IMR-90 (cell line): ENCODE data around the gene PTGES3L.

Source experiments
- CEBPB ChIP-seq: IDR thresholded peaks from 2 replicates; pipeline ENCODE4 v1.6.1; 2012; ENCODE audit warnings: low read depth, low read length, improper control_type of control experiment
- CTCF ChIP-seq: conservative IDR thresholded peaks from 2 replicates; pipeline ENCODE4 v1.5.1; 2012; ENCODE audit warnings: mild to moderate bottlenecking, low read depth, low read length, improper control_type of control experiment
- MAZ ChIP-seq: IDR thresholded peaks from 2 replicates; pipeline ENCODE4 v1.6.1; 2012; ENCODE audit warnings: low read depth, mild to moderate bottlenecking, low read length, improper control_type of control experiment, moderate library complexity, borderline replicate concordance
- NFE2L2 ChIP-seq: fragments of 150-350 bp; IDR thresholded peaks from 2 replicates; pipeline ENCODE4 v1.6.1; 2016; ENCODE audit warnings: low read depth, mild to moderate bottlenecking, low read length
- POLR2A ChIP-seq: IDR thresholded peaks from 2 replicates; pipeline ENCODE4 v1.6.1; 2012; ENCODE audit warnings: mild to moderate bottlenecking, low read depth, low read length
- RCOR1 ChIP-seq: IDR thresholded peaks from 2 replicates; pipeline ENCODE4 v1.6.1; 2012; ENCODE audit warnings: mild to moderate bottlenecking, low read length, improper control_type of control experiment; ENCODE audit not compliant: insufficient replicate concordance
- RFX5 ChIP-seq: IDR thresholded peaks from 2 replicates; pipeline ENCODE4 v1.8.0; 2012; ENCODE audit warnings: low read depth, mild to moderate bottlenecking, low read length, moderate library complexity

- TF ChIP-seq NFE2L2, result no peak
- TF ChIP-seq MAZ, result no peak
- TF ChIP-seq CTCF, result no peak
- no peak for TF ChIP-seq RCOR1
- TF ChIP-seq POLR2A, result peak; percentile 80
- TF ChIP-seq CEBPB, result no peak
- no peak for TF ChIP-seq RFX5
Measured at GRCh38 chr17:42964161-42964932, 15.5 kb downstream of the PTGES3L start, which contains the start of gene AARSD1.
